BLaER1 (cell line): Measurements from ENCODE around the gene PRRT4.

Experiments used
- H3K27ac ChIP-seq: shearing (Covaris generic); formaldehyde crosslinking; 2 replicates; pipeline ENCODE4 v1.8.1; 2022
- H3K27me3 ChIP-seq: shearing (Covaris generic); formaldehyde crosslinking; 2 replicates; pipeline ENCODE4 v1.8.1; 2022
- H3K36me3 ChIP-seq: shearing (Covaris generic); formaldehyde crosslinking; 2 replicates; pipeline ENCODE4 v1.8.1; 2022
- H3K4me1 ChIP-seq: shearing (Covaris generic); formaldehyde crosslinking; 2 replicates; pipeline ENCODE4 v1.8.1; 2022
- H3K4me2 ChIP-seq: shearing (Covaris generic); formaldehyde crosslinking; 2 replicates; pipeline ENCODE4 v1.8.1; 2022
- H3K4me3 ChIP-seq: shearing (Covaris generic); formaldehyde crosslinking; 2 replicates; pipeline ENCODE4 v1.8.1; 2022
- H3K9ac ChIP-seq: shearing (Covaris generic); formaldehyde crosslinking; 2 replicates; pipeline ENCODE4 v1.8.1; 2022
- H3K9me3 ChIP-seq: shearing (Covaris generic); formaldehyde crosslinking; 2 replicates; pipeline ENCODE4 v1.8.1; 2022
- H4K20me1 ChIP-seq: shearing (Covaris generic); formaldehyde crosslinking; 2 replicates; pipeline ENCODE4 v1.8.1; 2022
- Cebpa-rat ChIP-seq: shearing (Covaris generic); IDR thresholded peaks from 2 replicates; pipeline ENCODE4 v1.8.1; 2022

PRRT4 gene

DNA sequence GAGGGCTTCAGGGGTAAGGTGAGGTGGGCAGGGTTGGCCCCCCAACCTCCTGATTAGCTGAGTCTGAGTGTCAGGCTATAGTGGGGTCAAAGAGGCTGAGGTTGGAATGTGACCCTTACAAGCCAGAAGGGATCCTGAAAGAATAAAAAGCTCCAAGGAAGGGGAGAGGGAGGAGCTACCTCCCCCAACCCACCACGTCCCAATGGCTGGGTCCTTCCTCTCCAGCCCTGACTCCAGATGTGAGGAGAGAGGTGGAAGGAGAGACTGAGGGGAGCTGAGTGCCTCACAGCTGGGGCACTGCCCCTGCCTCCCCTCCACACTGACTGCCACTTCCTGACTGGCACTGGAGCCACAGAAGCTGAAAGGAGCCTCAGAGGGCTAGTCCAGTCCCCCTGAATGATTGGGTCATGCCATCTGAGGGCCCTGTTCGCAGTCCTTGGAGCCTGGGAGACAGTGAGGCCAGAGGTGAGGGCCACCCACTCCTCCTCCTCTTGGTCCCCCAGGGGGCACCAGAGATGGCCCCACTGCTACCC is 27.7 kb upstream of the PRRT4 start:
- H4K20me1 ChIP-seq = peaks cover 31% of the 10 kb centered on the region
- H3K4me3 ChIP-seq = no peak overlapping the region
- H3K36me3 ChIP-seq = peaks cover 30% of the 10 kb centered on the region
- peak overlapping the region; percentile 24; the same call in 1 of the 2 replicates for H3K9ac ChIP-seq
- no peaks in the 10 kb centered on the region for H3K27me3 ChIP-seq
- peak overlapping the region; percentile 27; the same call in 1 of the 2 replicates for H3K27ac ChIP-seq
- peaks cover 53% of the 10 kb centered on the region for H3K4me1 ChIP-seq
- no peaks in the 10 kb centered on the region for H3K9me3 ChIP-seq
- peak overlapping the region; percentile 26 for H3K4me2 ChIP-seq
- no peak for TF ChIP-seq Cebpa-rat

DNA sequence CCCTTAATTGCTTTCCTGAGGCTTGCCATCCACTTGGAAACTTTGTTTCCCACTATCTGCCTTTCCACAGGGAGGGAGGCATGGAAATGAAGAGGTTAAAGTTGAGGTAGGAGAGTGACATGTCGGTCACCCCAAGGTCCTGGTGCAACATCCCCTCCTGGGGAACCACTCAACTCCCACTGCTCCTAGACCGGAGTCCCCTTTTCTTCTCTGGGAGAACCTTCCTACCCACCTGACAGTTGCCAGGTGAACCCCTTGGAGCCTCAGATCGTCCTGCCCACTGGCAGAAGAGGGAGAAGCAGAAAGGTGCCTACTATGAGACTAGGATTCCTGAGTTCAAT is 26.6 kb upstream of the PRRT4 start:
- Histone ChIP-seq H3K9ac (no peak overlapping the region; the same call in 1 of the 2 replicates), H3K36me3 (peaks cover 21% of the 10 kb centered on the region), H3K9me3 (no peaks in the 10 kb centered on the region), H3K4me2 (0 out of 2 replicates have a peak overlapping the region, but pooled peaks have one; percentile 11), H3K27ac (no peak overlapping the region), H3K4me3 (no peak overlapping the region), H3K27me3 (no peaks in the 10 kb centered on the region), H3K4me1 (peaks cover 53% of the 10 kb centered on the region), H4K20me1 (peaks cover 31% of the 10 kb centered on the region)
- TF ChIP-seq Cebpa-rat = no peak

DNA sequence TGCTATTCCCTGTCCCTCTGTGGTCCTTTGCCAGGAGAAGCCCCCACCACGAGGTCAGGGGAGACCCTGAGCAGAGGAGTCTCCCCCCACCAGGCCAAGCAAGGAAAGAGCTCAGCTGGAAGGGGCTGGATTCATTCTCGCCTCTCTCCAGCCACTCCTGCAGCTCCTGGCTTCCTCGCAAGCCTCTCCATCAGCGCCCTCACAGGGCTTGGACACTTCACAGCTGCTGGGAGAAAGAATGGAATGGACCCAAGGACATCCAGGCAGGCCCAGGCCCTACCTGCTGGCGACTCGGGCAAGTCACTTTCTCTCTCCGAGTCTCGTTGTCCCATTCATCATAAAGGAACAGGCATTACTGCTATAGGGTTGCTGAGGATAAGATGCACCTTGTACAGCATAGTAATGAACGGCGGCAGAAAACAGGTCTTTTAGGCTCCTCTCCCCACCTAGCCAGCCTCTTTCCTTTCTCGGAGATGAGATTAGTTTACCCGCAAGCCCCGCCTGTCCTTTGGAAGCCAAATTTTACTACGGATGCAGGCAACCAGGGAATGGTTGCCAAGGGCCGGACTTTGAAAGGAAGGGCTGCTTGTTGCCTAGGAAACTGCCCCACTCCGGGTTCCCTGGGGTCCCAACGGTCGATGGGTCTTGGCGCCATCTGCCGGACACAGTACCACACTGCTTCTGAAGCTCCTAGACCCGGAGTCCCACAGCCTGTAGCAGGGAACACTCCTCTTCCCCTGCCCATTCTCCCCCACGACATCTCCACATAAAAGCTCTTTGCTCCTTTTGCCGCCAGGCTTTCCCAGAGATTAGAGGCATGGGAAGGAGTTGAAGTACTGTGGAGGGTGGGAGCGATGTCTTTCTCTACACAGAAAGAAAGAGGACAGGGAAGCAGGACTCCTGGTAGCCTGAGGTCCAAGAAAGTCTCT is 26.0 kb upstream of the PRRT4 start:
- peaks cover 53% of the 10 kb centered on the region for H3K4me1 ChIP-seq
- H4K20me1 ChIP-seq = peaks cover 26% of the 10 kb centered on the region
- TF ChIP-seq Cebpa-rat = no peak
- no peak overlapping the region; the same call in 1 of the 2 replicates for H3K9ac ChIP-seq
- H3K27me3 ChIP-seq = no peaks in the 10 kb centered on the region
- peak overlapping the region; percentile 11; the same call in 1 of the 2 replicates for H3K4me2 ChIP-seq
- peaks cover 14% of the 10 kb centered on the region for H3K36me3 ChIP-seq
- no peak overlapping the region for H3K27ac ChIP-seq
- H3K9me3 ChIP-seq = no peaks in the 10 kb centered on the region
- H3K4me3 ChIP-seq = no peak overlapping the region

DNA sequence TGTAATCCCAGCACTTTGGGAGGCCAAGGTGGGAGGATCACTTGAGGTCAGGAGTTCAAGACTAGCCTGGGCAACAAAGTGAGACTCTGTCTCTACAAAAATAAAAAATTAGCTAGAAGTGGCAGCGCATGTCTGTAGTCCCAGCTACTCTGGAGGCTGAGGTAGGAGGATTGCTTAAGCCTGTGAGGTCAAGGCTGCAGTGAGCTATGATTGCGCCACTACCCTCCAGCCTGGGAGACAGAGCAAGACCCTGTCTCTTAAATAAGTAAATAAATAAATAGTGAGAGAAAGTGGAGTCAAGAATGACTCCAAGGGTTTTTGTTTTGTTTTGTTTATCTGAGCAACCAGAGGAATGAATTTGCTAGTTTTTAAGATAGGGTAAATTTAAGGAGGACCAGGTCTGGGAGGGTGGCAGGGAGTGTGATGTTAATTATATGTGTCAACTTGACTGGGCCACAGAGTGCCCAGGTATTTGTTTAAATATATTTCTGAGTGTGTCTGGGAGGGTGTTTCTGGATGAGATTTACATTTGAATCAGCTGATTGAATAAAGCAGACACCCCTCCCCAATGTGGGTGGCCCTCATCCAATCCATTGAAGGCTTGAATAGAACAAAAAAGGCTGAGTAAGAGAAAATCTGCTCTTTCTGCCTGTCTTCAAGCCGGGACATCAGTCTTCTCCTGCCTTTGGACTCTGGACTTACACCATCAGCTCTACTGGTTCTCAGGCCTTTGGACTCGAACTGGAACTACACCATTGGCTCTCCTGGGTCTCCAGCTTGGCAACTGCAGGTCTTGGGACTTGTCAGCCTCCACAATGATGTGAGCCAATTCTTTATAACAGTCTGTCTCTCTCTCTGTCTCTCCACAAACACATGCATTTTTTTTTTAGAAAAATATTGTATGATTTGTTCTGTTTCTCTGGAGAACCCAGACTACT is 24.8 kb upstream of the PRRT4 start:
- no peak overlapping the region for H3K27ac ChIP-seq

DNA sequence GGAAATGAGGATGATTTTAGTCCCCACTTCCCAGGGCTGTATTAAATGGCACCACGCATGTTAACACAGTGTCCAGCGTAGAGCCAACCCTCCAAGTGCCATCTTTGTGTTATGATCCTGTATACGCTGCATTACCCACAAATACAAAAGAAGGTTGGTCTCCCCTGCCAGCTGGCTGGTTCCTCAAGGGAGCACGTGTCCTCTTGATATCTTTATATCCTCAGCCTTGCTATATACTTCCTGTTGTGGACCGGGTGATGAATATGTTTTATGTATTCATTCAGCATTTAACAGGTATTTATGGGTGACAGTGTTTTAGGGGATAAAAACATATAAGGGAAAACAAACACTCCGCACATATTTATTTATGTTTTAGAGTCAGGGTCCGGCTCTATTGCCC is 23.2 kb upstream of the PRRT4 start:
- TF ChIP-seq Cebpa-rat = no peak
- no peak overlapping the region for H3K4me3 ChIP-seq
- peaks cover 36% of the 10 kb centered on the region for H3K4me1 ChIP-seq
- H3K36me3 ChIP-seq = no peaks in the 10 kb centered on the region; the same call in 1 of the 2 replicates
- no peaks in the 10 kb centered on the region for H3K9me3 ChIP-seq
- H3K4me2 ChIP-seq = peak overlapping the region; percentile 34
- 0 out of 2 replicates have a peak, but pooled peaks cover 5% of the 10 kb centered on the region for H4K20me1 ChIP-seq
- no peaks in the 10 kb centered on the region for H3K27me3 ChIP-seq
- no peak overlapping the region for H3K27ac ChIP-seq
- no peak overlapping the region for H3K9ac ChIP-seq

More for the DNA sequence above, 24.8 kb upstream of the PRRT4 start:
- no peak overlapping the region for H3K9ac ChIP-seq
- H3K4me2 ChIP-seq = no peak overlapping the region
- H3K9me3 ChIP-seq = no peaks in the 10 kb centered on the region
- TF ChIP-seq Cebpa-rat = no peak
- no peaks in the 10 kb centered on the region for H3K27me3 ChIP-seq
- H4K20me1 ChIP-seq = peaks cover 13% of the 10 kb centered on the region
- peaks cover 2% of the 10 kb centered on the region for H3K36me3 ChIP-seq
- no peak overlapping the region for H3K4me3 ChIP-seq
- H3K4me1 ChIP-seq = peaks cover 49% of the 10 kb centered on the region

DNA sequence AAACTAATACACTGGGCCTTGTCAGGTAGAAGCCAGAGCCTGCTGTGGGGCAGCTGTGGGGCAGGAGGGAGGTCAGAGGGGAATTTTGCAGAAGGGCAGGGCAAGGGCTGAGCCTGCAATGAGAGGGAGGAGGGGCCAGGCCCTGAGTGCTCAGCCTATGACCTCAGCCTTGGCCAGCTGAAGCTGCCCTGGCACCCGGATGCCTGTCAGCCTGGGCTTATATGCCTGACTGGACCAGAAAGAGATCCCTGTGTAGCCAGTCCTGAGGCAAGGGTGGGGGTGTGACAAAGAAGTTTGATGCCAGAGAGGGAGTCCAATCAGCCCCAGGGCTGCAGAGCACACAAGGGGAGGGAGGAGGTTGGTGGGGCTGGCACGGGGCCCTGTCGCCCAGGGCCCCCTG is 22.3 kb upstream of the PRRT4 start:
- Histone ChIP-seq H3K9me3 (no peaks in the 10 kb centered on the region), H3K4me3 (no peak overlapping the region), H3K4me2 (no peak overlapping the region), H3K27ac (no peak overlapping the region), H3K9ac (no peak overlapping the region), H3K36me3 (no peaks in the 10 kb centered on the region), H3K4me1 (peaks cover 26% of the 10 kb centered on the region), H4K20me1 (no peaks in the 10 kb centered on the region), H3K27me3 (no peaks in the 10 kb centered on the region)
- no peak for TF ChIP-seq Cebpa-rat

DNA sequence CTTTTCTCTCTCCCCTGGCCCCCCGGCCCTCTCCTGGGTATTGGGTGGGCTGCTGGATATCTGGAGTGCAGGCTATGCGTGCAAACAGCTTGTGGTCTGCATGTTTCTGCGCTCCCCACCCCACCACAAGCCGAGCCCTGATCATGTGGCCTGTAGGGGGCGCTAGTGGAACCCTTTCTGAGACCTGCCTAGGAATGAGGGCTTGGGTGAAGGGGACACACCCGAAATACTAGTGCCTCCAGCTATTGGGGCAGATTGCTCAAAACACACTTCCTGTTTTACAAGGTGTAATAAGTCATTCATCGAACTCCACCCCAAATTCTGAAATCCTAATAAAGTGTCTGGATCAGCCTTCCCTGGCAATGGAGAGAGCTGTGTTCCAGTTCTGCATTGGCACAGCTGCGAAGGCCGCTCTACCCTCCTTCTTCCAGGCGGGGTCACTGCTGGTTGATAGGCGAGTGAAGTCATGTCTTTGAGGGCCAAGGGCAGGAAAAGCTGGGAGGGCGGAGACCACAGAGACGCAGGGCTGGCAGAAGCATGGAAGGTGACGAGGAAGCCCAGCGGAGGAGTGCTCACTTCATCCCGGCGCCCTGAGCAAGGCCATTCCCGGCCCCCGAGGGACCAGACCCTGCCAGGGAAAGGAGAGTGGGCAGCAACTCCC is 19.8 kb upstream of the PRRT4 start:
- Histone ChIP-seq H3K4me1 (peaks cover 11% of the 10 kb centered on the region), H3K36me3 (no peaks in the 10 kb centered on the region), H3K4me3 (no peak overlapping the region), H4K20me1 (no peaks in the 10 kb centered on the region), H3K4me2 (no peak overlapping the region), H3K9ac (no peak overlapping the region), H3K27me3 (no peaks in the 10 kb centered on the region), H3K27ac (no peak overlapping the region), H3K9me3 (no peaks in the 10 kb centered on the region)
- no peak for TF ChIP-seq Cebpa-rat

DNA sequence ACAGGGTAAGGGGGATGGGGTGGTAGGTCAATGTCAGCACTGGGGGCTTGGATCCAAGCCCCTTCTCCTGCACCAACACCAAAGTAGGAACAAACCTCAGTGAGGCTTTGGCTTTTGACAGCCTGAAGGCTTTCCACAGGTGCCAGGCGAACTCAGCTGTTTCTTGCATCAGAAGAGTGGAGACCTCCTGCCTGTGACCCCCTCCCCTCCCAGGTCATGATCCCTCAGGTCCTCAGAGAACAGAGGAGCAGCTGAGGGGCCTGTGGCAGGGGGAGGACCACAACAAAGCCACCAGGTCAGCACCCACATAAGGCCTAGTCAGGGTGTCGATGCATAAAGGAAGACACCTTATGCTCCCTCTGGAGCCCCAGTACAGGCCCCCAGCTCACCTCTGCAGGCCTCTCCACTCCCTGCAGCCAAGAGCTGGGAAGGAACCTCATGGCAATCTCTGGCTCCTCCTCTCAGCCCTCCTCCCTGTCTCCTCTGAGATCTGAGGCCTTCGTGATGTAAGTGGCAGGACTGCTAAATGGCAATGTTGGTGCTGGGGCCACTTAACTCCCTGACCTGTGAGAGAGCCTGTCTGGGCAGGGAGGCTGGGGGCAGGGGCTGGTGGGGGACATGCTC is 19.1 kb upstream of the PRRT4 start:
- TF ChIP-seq Cebpa-rat = no peak
- H3K4me1 ChIP-seq = peaks cover 11% of the 10 kb centered on the region
- H3K9me3 ChIP-seq = no peaks in the 10 kb centered on the region
- no peak overlapping the region for H3K4me3 ChIP-seq
- no peaks in the 10 kb centered on the region for H3K27me3 ChIP-seq
- no peaks in the 10 kb centered on the region for H4K20me1 ChIP-seq
- H3K36me3 ChIP-seq = no peaks in the 10 kb centered on the region
- H3K9ac ChIP-seq = no peak overlapping the region
- H3K4me2 ChIP-seq = no peak overlapping the region
- no peak overlapping the region for H3K27ac ChIP-seq
